Endothelial cell of coronary artery (primary cell): ENCODE measurements around the gene PKHD1. TPM values are rescaled to one million over a fixed set of nuclear protein-coding genes. Genes with fewer than 3 reads are reported as not detected.

ENCODE experiments used
- total RNA-seq: library from RNA; depleted of rRNA; stranded (reverse); fragments of >200 nt; gene quantifications from 2 replicates; pipeline ENCODE4 v1.2.3, GENCODE V29; 2014

Gene PKHD1
- not detected in 2 replicates for total RNA-seq

GRCh38 chr6:52087498-52087999 is at the start of gene PKHD1:
Gene PKHD1, minus strand, starts transcription at chr6:52087613. Its CDS starts 2,680 bp downstream, at chr6:52084933.

Other genes starting within 250 kb of the PKHD1 start
- not detected in 2 replicates for gene IL17A, start 98.8 kb upstream of the PKHD1 start, total RNA-seq
- gene IL17F, start 156.9 kb upstream of the PKHD1 start, total RNA-seq: not detected in 2 replicates
- 66.7 and 91.9 TPM in 2 replicates for gene MCM3, start 197.1 kb upstream of the PKHD1 start, total RNA-seq